Muscle of arm (tissue), 12 donors: ENCODE data around the gene MAST2. TPM values are rescaled to one million over a fixed set of nuclear protein-coding genes. Genes with fewer than 3 reads are reported as not detected.

Source experiments
- DNase-seq: peaks from one replicate; pipeline ENCODE4 v3.0.0-alpha.2; 2013
- polyA plus RNA-seq, 12 donors: library from polyadenylated mRNA; unstranded; fragments of 120-200 nt; gene quantifications; one replicate each; pipeline ENCODE4 v1.2.1, GENCODE V29; 2013; ENCODE audit not compliant: insufficient read length in 12 of 12

The MAST2 gene
- polyA plus RNA-seq, 12 donors: 62.1 to 98.1 (median 78.3) TPM; not detected in 1

GRCh38 chr1:45979074-45979777 is 175.8 kb downstream of the MAST2 start:
- DNase-seq: no peak

DNA sequence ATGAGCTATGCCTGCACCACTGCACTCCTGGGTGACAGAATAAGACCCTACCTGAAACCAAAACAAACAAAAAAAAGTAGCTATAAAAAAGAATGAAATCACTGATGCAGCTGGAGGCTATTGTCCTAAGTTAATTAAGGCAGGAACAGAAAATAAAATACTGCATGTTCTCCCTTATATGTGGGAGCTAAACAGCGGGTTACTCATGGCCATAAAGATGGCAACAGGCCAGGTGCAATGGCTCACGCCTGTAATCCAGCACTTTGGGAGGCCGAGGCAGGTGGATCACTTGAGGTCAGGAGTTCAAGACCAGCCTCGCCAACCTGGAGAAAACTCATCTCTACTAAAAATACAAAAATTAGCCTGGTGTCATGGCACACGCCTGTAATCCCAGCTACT is 176.4 kb downstream of the MAST2 start:
- DNase-seq: no peak

DNA sequence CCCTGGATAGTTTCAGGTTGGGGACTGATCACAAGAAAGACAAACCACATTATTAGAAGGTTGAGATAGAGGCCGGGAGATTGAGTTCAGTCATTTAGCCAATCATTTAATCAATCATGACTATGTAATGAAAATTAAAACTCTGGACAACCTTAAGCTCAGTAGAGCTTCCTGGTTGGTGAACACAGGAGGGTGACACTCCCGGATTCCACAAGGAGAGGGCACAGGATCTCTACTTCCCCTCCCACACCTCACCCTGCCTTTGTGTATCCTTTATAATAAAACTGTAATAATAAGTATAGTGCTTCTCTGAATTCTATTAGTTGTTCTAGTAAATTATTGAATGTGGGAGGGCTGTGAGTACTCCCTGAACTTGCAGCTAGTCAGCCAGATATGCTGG is 178.9 kb downstream of the MAST2 start:
- DNase-seq: no peak

DNA sequence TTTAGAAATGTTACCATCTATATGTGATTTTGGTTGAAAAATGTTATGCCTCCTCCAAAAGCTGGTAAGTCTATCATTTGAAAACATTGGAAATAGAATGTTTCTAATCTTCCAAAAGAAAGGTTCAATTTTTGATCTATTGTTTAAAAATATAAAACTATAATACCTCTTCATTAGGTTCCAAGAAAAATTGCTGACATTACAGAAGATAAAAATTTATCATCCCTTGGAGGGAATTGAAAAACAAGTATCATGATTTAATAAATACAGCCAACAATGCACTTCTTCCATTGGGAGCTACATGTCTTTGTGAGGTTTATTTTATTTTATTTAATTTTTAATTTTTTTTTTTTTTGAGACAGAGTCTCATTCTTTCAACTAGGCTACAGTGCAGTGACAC is 180.6 kb downstream of the MAST2 start:
- no peak for DNase-seq

DNA sequence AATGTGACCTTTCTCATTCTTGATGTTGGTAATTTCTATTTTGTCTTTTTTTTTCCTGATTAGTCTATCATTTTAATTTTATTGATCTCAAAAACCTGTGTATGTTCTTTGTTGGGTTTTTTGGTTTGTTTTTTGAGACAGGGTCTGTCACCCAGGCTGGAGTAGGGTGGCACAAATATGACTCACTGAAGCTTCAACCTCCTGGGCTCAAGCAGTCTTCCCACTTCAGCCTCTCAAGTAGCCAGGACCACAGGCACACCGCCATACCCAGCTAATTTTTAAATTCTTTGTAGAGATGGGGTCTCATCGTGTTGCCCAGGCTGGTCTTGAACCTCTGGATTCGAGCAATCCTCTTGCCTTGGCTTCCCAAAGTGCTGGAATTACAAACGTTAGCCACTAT is 183.8 kb downstream of the MAST2 start:
- DNase-seq: no peak

GRCh38 chr1:45989249-45989648 is 185.8 kb downstream of the MAST2 start:
- DNase-seq: no peak

GRCh38 chr1:45994423-45994822 is 191.0 kb downstream of the MAST2 start:
- DNase-seq: no peak

DNA sequence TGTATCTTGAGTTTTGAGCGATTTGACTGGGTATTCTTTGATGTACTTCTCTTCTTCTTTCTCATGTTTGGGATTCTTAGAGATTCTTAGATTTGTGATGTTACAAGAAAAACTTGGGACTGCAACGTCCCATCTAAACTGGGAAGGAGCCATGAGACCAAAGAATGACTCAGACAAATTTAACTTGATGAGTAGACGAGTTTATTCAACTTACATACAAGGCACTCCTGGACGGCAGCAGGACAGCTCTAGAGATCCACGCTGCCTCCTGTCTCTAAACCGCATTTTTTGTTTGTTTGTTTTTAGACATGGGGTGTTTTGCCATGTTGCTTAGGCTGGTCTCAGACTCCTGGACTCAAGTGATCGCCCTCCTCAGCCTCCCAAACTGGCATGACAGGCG is 191.9 kb downstream of the MAST2 start:
- DNase-seq: no peak

- no peak for DNase-seq
Measured at GRCh38 chr1:45998020-45998617, 194.7 kb downstream of the MAST2 start.

DNA sequence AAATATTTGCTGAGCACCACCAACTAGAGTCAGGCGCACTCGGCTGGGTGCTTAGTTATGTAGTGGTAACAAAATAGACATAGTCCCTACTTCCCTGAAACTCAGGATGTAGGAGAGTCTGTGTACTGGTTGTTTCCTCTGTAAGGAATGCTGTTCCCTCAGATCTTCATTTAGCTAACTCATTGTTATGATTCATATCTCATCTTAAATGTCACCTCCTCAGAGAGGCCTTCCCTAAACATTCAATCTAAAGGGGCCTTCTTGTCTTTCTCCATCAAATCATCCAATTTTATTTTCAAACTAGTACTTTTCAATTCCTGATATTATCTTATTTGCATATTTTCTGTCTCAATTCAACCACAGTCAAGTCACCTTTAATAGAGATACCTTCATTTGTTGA is 196.1 kb downstream of the MAST2 start:
- DNase-seq: no peak

- no peak for DNase-seq
Measured at GRCh38 chr1:46001081-46001785, 197.8 kb downstream of the MAST2 start.

GRCh38 chr1:46002551-46003150 is 199.2 kb downstream of the MAST2 start:
- DNase-seq: no peak

GRCh38 chr1:46003315-46003714 is 199.9 kb downstream of the MAST2 start:
- DNase-seq: no peak

DNA sequence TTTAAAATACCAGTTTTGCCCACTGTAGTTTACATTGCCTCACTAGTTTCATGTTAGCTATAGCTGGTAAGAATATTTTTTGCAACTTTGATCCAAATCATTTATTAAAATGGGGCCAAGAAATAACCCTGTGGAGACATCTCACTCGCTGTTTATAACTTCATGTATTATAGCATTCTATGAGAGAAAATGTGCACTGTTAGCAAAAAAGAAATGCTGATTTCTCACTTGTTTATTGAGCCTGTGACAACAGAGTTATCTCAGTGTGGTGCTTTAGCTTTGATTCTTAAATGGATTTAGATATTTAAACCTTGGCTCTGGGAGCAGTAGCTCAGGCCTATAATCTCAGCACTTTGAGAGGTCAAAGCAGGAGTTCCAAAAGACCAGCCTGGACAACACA is 201.1 kb downstream of the MAST2 start:
- no peak for DNase-seq

- no peak for DNase-seq
Measured at GRCh38 chr1:46005594-46005993, 202.2 kb downstream of the MAST2 start.

- DNase-seq: no peak
Measured at GRCh38 chr1:46008585-46008984, 205.2 kb downstream of the MAST2 start.

DNA sequence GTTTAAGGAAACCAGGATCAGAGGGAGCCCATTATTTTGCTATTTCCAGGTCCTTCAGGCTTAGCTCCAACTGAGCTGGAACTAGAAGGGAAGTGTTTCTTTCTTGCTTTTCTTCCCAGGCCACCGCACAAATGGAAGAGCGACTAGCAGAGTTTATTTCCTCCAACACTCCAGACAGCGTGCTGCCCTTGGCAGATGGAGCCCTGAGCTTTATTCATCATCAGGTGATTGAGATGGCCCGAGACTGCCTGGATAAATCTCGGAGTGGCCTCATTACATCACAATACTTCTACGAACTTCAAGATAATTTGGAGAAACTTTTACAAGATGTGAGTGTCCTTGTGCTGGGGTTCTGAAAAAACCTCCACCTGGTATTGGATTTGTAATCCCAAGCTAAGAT is 207.2 kb downstream of the MAST2 start:
- no peak for DNase-seq

DNA sequence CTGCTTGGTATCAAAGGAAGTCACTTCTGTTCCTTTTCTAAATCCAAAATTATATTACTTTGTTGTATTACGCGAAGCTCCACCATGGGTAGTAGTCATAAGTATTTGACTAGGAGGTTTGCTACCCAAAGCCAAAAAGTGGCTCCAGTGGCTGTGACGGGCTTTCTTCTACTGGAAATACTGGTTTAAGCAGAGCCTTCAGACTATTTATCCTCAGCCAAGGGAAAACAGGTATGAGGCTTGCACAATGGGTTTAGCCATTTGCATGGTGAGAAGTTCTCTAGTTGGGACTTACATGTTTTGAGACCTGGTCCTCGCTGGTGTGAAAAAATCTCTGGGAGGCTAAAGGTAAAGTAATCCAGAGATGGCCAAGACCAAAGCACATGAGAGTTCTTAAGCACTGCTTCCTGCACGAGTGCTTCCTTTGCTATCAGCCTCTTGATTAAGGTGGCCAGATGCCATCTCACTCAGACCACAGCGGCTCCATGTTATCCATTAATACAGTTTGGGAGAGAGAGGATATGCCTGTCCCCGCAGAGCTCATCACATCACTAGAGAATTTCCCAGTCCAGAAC is 207.8 kb downstream of the MAST2 start:
- DNase-seq: no peak

- DNase-seq: no peak
Measured at GRCh38 chr1:46012236-46012635, 208.8 kb downstream of the MAST2 start.

DNA sequence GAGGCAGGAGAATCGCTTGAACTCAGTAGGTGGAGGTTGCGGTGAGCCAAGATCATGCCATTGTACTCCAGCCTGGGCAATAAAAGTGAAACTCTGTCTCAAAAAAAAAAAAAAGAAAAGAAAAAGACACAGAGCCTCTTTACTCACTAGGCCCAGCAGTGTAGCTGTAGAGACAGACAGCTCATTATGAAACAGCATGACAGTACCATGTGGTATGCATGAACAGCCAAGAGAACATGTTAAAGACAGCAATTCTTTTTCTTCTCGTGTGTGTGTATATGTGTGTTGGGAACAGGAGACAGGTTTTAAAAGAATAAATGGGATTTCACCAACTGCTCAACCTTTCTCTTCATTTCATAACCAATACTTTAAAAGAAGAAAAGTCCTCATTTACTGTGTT is 210.2 kb downstream of the MAST2 start:
- no peak for DNase-seq

GRCh38 chr1:46017876-46018503 is 214.6 kb downstream of the MAST2 start:
- no peak for DNase-seq

GRCh38 chr1:46019348-46019747 is 215.9 kb downstream of the MAST2 start:
- no peak for DNase-seq
